WTC11 (cell line): Measurements from ENCODE around the gene ABCA3. TPM values are rescaled to one million over a fixed set of nuclear protein-coding genes. Genes with fewer than 3 reads are reported as not detected.

ENCODE experiments used
- ATAC-seq: fragments of 200-7000 bp; cut with Tn5 transposase; 2 replicates; pipeline ENCODE4 v1.10.0; 2021; ENCODE audit warnings: mild to moderate bottlenecking, moderate library complexity
- CTCF ChIA-PET: fragments of 300-600 bp; sonication (Branson Sonifier 250); formaldehyde crosslinking; loops from one replicate; lab custom pipeline; 2021; ENCODE audit warnings: antibody characterized with exemption; lab: Charles Lee
- POLR2A ChIA-PET: fragments of 350-600 bp; sonication (Branson Sonifier 250); formaldehyde crosslinking; loops from one replicate; lab custom pipeline; 2021; ENCODE audit warnings: antibody characterized with exemption; lab: Charles Lee
- DNase-seq: peaks from one replicate; pipeline ENCODE4 v3.0.0; 2021; ENCODE audit warnings: low spot score
- H3K27ac Mint-ChIP-seq: 2 replicates; pipeline ENCODE4 v1.8.0; 2021; ENCODE audit warnings: mixed read lengths
- H3K27me3 Mint-ChIP-seq: 2 replicates; pipeline ENCODE4 v1.8.0; 2021; ENCODE audit warnings: low read depth, mild to moderate bottlenecking, moderate library complexity, mixed read lengths
- H3K36me3 Mint-ChIP-seq: 2 replicates; pipeline ENCODE4 v1.8.0; 2021; ENCODE audit warnings: mixed read lengths
- H3K4me1 Mint-ChIP-seq: 2 replicates; pipeline ENCODE4 v1.8.0; 2022; ENCODE audit warnings: mixed read lengths
- H3K4me3 Mint-ChIP-seq: 2 replicates; pipeline ENCODE4 v1.8.0; 2021; ENCODE audit warnings: mild to moderate bottlenecking, moderate library complexity, mixed read lengths
- H3K9me3 Mint-ChIP-seq: 2 replicates; pipeline ENCODE4 v1.8.0; 2021; ENCODE audit warnings: mixed read lengths
- E2F1 ChIP-seq: sonication (generic); formaldehyde crosslinking; IDR thresholded peaks from 2 replicates; pipeline ENCODE4 v1.8.0; 2022; ENCODE audit warnings: mild to moderate bottlenecking, missing genetic modification reagents
- ELF4 ChIP-seq: sonication (generic); formaldehyde crosslinking; IDR thresholded peaks from 2 replicates; pipeline ENCODE4 v1.8.1; 2022; ENCODE audit warnings: low read depth, mild to moderate bottlenecking, moderate library complexity, missing genetic modification reagents
- ETV6 ChIP-seq: sonication (generic); formaldehyde crosslinking; IDR thresholded peaks from 2 replicates; pipeline ENCODE4 v1.8.1; 2022; ENCODE audit warnings: mild to moderate bottlenecking, missing genetic modification reagents
- FOXK1 ChIP-seq: sonication (generic); formaldehyde crosslinking; IDR thresholded peaks from 2 replicates; pipeline ENCODE4 v1.8.0; 2022; ENCODE audit warnings: mild to moderate bottlenecking, moderate library complexity, missing genetic modification reagents
- GRHL2 ChIP-seq: fragments of 250-450 bp; sonication (Bioruptor Pico); IDR thresholded peaks from 2 replicates; pipeline ENCODE4 v1.8.0; 2022; ENCODE audit warnings: mild to moderate bottlenecking, moderate library complexity; ENCODE audit not compliant: insufficient replicate concordance, severe bottlenecking
- HMGA2 ChIP-seq: fragments of 250-450 bp; sonication (Bioruptor Pico); IDR thresholded peaks from 2 replicates; pipeline ENCODE4 v1.4.0; 2021; ENCODE audit warnings: mild to moderate bottlenecking, moderate library complexity
- JUN ChIP-seq: sonication (generic); formaldehyde crosslinking; IDR thresholded peaks from 2 replicates; pipeline ENCODE4 v1.8.0; 2023; ENCODE audit warnings: mild to moderate bottlenecking, missing genetic modification reagents
- MAX ChIP-seq: sonication (generic); formaldehyde crosslinking; IDR thresholded peaks from 2 replicates; pipeline ENCODE4 v1.8.0; 2022; ENCODE audit warnings: mild to moderate bottlenecking, missing genetic modification reagents
- NFE2L1 ChIP-seq: sonication (generic); formaldehyde crosslinking; IDR thresholded peaks from 2 replicates; pipeline ENCODE4 v1.8.1; 2023; ENCODE audit warnings: missing genetic modification reagents
- NR2C2 ChIP-seq: sonication (generic); formaldehyde crosslinking; IDR thresholded peaks from 2 replicates; pipeline ENCODE4 v1.8.0; 2022; ENCODE audit warnings: mild to moderate bottlenecking, missing genetic modification reagents
- PREB ChIP-seq: sonication (generic); formaldehyde crosslinking; IDR thresholded peaks from 2 replicates; pipeline ENCODE4 v1.8.1; 2022; ENCODE audit warnings: mild to moderate bottlenecking, missing genetic modification reagents, moderate library complexity, borderline replicate concordance
- RELA ChIP-seq: sonication (generic); formaldehyde crosslinking; IDR thresholded peaks from 2 replicates; pipeline ENCODE4 v1.8.1; 2022; ENCODE audit warnings: missing genetic modification reagents, mild to moderate bottlenecking, borderline replicate concordance
- RORB ChIP-seq: fragments of 250-450 bp; sonication (Bioruptor Pico); IDR thresholded peaks from 2 replicates; pipeline ENCODE4 v1.9.0; 2021; ENCODE audit warnings: mild to moderate bottlenecking
- SP1 ChIP-seq: sonication (generic); formaldehyde crosslinking; conservative IDR thresholded peaks from 2 replicates; pipeline ENCODE4 v1.8.1; 2022; ENCODE audit warnings: missing genetic modification reagents
- ZNF263 ChIP-seq: sonication (generic); formaldehyde crosslinking; IDR thresholded peaks from 2 replicates; pipeline ENCODE4 v1.8.1; 2022; ENCODE audit warnings: low read depth, mild to moderate bottlenecking, moderate library complexity, missing genetic modification reagents
- ZNF317 ChIP-seq: sonication (generic); formaldehyde crosslinking; IDR thresholded peaks from 2 replicates; pipeline ENCODE4 v1.8.1; 2023; ENCODE audit warnings: low read depth, mild to moderate bottlenecking, moderate library complexity, missing genetic modification reagents, borderline replicate concordance
- ZNF396 ChIP-seq: fragments of 250-450 bp; sonication (Bioruptor Pico); IDR thresholded peaks from 2 replicates; pipeline ENCODE4 v1.8.0; 2021; ENCODE audit warnings: mild to moderate bottlenecking, moderate library complexity, borderline replicate concordance
- ZNF423 ChIP-seq: fragments of 250-450 bp; sonication (Bioruptor Pico); IDR thresholded peaks from 2 replicates; pipeline ENCODE4 v2.1.2; 2022; ENCODE audit warnings: mild to moderate bottlenecking, moderate library complexity
- total RNA-seq: library from RNA; stranded (reverse); gene quantifications from 3 replicates; pipeline ENCODE4 v1.2.3, GENCODE V29; 2021
- TF ChIP-seq, protein P1 (sequence below): fragments of 250-450 bp; sonication (Bioruptor Pico); IDR thresholded peaks from 2 replicates; pipeline ENCODE4 v1.8.0; 2021; ENCODE audit warnings: mild to moderate bottlenecking

Gene ABCA3
- total RNA-seq, 1 experiment from 2014 or later: 12.1 TPM

DNA sequence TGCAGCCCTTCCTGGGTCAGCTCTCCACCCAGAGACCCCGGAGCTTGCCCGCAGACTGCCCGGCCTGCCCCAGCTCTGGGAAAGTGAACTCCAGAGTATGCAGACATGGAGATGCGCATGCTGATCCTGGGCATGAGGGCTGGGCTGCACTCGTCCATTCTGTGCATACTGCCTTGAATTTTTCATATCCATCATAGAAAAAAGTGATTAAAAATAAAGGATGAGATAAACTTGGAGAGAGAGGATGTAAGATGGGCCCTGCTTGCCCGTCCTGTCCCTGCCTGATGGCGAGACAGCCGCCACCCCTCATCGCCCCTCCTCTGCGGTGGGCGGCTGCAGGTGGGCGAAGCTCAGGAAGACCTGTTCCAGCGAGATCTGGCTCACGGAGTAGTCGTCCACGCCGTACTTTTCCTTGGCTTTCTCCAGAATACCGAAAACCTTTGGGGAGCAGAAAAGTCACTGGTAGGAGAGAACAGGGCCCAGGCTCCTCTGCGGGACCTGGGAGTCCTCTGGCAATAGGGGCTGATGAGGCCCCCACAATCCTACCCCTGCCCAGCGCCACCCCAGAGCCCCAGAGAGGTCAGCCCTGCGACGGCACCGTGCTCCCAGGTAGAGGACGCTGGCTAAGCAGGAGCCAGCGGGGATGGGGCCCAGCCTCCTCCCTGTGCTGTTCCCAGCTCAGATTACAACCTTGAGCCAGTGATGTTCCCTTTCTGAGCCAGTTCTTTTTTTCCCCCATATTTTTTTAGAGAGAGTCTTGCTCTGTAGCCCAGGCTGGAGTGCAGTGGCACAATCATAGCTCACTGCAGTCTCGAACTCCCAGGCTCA lies 63.9 kb downstream of the ABCA3 start:
- DNase-seq: no peak
- TF ChIP-seq, protein P1, sequence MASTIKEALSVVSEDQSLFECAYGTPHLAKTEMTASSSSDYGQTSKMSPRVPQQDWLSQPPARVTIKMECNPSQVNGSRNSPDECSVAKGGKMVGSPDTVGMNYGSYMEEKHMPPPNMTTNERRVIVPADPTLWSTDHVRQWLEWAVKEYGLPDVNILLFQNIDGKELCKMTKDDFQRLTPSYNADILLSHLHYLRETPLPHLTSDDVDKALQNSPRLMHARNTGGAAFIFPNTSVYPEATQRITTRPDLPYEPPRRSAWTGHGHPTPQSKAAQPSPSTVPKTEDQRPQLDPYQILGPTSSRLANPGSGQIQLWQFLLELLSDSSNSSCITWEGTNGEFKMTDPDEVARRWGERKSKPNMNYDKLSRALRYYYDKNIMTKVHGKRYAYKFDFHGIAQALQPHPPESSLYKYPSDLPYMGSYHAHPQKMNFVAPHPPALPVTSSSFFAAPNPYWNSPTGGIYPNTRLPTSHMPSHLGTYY (CRISPR knock-in tag): no peak
- TF ChIP-seq RELA (CRISPR knock-in tag) (peak; percentile 30; the same call in 1 of the 2 replicates), GRHL2 (CRISPR knock-in tag) (no peak)
- TF ChIP-seq, all 79 proteins: peak for 1
- H3K27me3 Mint-ChIP-seq: no peaks in the 10 kb centered on the region
- no peaks in the 10 kb centered on the region for H3K9me3 Mint-ChIP-seq
- ChIA-PET POLR2A (no interaction called here), CTCF (interaction anchor here (0.9 to 1.3 kb wide), 2 partner anchors 82 to 146 kb away, joined by 3 to 4 read pairs; no protein-coding TSS in a partner anchor)
- H3K4me1 Mint-ChIP-seq: peaks cover 2% of the 10 kb centered on the region; the same call in 1 of the 2 replicates
- no peaks in the 10 kb centered on the region for H3K36me3 Mint-ChIP-seq
- no peak overlapping the region for H3K4me3 Mint-ChIP-seq
- H3K27ac Mint-ChIP-seq: no peak overlapping the region
- 0 out of 2 replicates have a peak, but pooled peaks have one; percentile 16 for ATAC-seq

GRCh38 chr16:2275476-2276367 lies 64.8 kb downstream of the ABCA3 start:
- CTCF ChIA-PET: interaction anchor here (0.6 to 1.7 kb wide), 4 partner anchors 71 to 147 kb away, joined by 3 to 5 read pairs (median 4); no protein-coding TSS in a partner anchor
- no peak for TF ChIP-seq NFE2L1 (CRISPR knock-in tag)
- TF ChIP-seq ZNF396 (CRISPR knock-in tag): no peak
- no peak for TF ChIP-seq ETV6 (CRISPR knock-in tag)
- no peak for TF ChIP-seq E2F1
- no peak for TF ChIP-seq HMGA2 (CRISPR knock-in tag)
- TF ChIP-seq RORB (CRISPR knock-in tag): no peak
- TF ChIP-seq ZNF423 (CRISPR knock-in tag): no peak
- no peak for TF ChIP-seq ZNF317
- no peak for TF ChIP-seq PREB (CRISPR knock-in tag)
- no peak for TF ChIP-seq ELF4 (CRISPR knock-in tag)
- TF ChIP-seq JUN (CRISPR knock-in tag): no peak
- no peak for TF ChIP-seq FOXK1 (CRISPR knock-in tag)
- TF ChIP-seq SP1 (CRISPR knock-in tag): no peak
- no peak for TF ChIP-seq NR2C2 (CRISPR knock-in tag)
- TF ChIP-seq MAX (CRISPR knock-in tag): no peak
- TF ChIP-seq ZNF263 (CRISPR knock-in tag): no peak
- no peaks in the 10 kb centered on the region for H3K27me3 Mint-ChIP-seq
- DNase-seq (no peak), ATAC-seq (no peak)
- no peaks in the 10 kb centered on the region for H3K9me3 Mint-ChIP-seq
- no peak overlapping the region for H3K4me3 Mint-ChIP-seq
- POLR2A ChIA-PET: interaction anchor here (0.6 kb wide), 1 partner anchor 192 kb away, joined by 3 read pairs; no protein-coding TSS in a partner anchor
- no peaks in the 10 kb centered on the region for H3K36me3 Mint-ChIP-seq
- peaks cover 2% of the 10 kb centered on the region; the same call in 1 of the 2 replicates for H3K4me1 Mint-ChIP-seq
- H3K27ac Mint-ChIP-seq: peak overlapping the region; percentile 79; the same call in 1 of the 2 replicates
